Fibroblast of villous mesenchyme (primary cell): ENCODE data around the gene TRUB2. TPM values are rescaled to one million over a fixed set of nuclear protein-coding genes. Genes with fewer than 3 reads are reported as not detected.

Source experiments
- DNase-seq: peaks from one replicate; pipeline ENCODE4 v3.0.0-alpha.2; 2010; ENCODE audit warnings: low read depth
- H3K4me3 ChIP-seq: 2 replicates; pipeline ENCODE4 v1.5.1; 2011; ENCODE audit warnings: low read depth, mild to moderate bottlenecking, low read length
- CTCF ChIP-seq: IDR thresholded peaks from 2 replicates; pipeline ENCODE4 v1.5.1; 2012; ENCODE audit warnings: low read depth, mild to moderate bottlenecking, low read length; ENCODE audit not compliant: insufficient read depth
- total RNA-seq: library from RNA; depleted of rRNA; stranded (reverse); fragments of >200 nt; gene quantifications from 2 replicates; pipeline ENCODE4 v1.2.3, GENCODE V29; 2012

Gene TRUB2
- total RNA-seq, 1 donor, result 17.7 TPM

- no peak for DNase-seq
- peak overlapping the region; percentile 97 for H3K4me3 ChIP-seq
- TF ChIP-seq CTCF, result no peak
These were observed 306 bp downstream of the TRUB2 start for GRCh38 chr9:128321879-128322403.

- no peak for TF ChIP-seq CTCF
- H3K4me3 ChIP-seq, result peak overlapping the region; percentile 97
- DNase-seq, result no peak
These were observed 904 bp downstream of the TRUB2 start for GRCh38 chr9:128321343-128321742.

- no peak overlapping the region for H3K4me3 ChIP-seq
- no peak for DNase-seq
- no peak for TF ChIP-seq CTCF
These were observed 4.6 kb downstream of the TRUB2 start for GRCh38 chr9:128317629-128318028.

GRCh38 chr9:128316421-128316820 is 5.8 kb downstream of the TRUB2 start:
- no peak for DNase-seq
- TF ChIP-seq CTCF, result no peak
- no peak overlapping the region for H3K4me3 ChIP-seq

- no peak overlapping the region for H3K4me3 ChIP-seq
- TF ChIP-seq CTCF, result no peak
- no peak for DNase-seq
These were observed 7.5 kb downstream of the TRUB2 start for GRCh38 chr9:128314697-128315096.

- H3K4me3 ChIP-seq, result no peak overlapping the region
- no peak for DNase-seq
- no peak for TF ChIP-seq CTCF
These were observed 11.8 kb downstream of the TRUB2 start for GRCh38 chr9:128310461-128310860.

- no peak for DNase-seq
- TF ChIP-seq CTCF, result no peak
- no peak overlapping the region for H3K4me3 ChIP-seq
These were observed 12.7 kb downstream of the TRUB2 start for GRCh38 chr9:128309551-128309950.
